ENCODE data around the gene CHST8.
"Not testable (repeated sequence)": the region's sequence is repeated elsewhere in the genome, so short reads cannot be mapped to it uniquely, and the experiment has no call there.

CHST8 gene

DNA sequence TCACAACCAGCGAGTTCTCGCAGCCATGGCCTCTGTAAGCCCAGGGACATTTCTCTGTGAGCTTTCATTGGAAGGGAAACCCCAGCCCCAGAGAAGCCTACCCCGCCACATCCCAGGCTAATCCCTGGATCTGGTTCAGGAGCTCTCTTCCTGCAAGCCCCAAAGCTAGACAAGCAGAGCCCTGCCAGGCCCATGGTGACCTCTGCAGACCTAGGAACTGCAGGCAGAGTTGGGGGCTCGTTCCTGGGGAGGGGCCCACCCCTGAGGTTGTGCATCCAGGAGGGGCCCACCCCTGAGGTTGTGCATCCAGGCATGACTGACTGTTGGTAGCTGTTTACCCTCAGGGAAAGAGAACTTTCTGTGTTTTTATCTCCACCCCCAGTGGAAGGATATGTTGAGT is 196.7 kb downstream of the CHST8 start:
- no peak for DNase-seq

DNA sequence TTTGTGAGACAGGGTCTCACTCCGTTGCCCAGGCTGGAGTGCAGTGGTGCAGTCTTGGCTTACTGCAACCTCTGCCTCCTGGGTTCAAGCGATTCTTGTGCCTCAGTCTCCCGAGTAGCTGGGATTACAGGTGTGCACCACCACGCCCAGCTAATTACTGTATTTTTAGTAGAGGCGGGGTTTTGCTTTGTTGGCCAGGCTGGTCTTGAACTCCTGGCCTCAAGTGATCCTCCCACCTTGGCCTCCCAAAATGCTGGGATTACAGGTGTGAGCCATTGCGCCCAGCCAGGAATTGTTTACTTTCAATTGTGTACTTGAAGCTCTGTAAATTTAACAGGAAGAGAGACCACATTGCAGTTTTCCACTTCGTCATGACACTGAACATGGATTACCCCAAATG is 197.3 kb downstream of the CHST8 start:
- not testable (repeated sequence) for DNase-seq

DNA sequence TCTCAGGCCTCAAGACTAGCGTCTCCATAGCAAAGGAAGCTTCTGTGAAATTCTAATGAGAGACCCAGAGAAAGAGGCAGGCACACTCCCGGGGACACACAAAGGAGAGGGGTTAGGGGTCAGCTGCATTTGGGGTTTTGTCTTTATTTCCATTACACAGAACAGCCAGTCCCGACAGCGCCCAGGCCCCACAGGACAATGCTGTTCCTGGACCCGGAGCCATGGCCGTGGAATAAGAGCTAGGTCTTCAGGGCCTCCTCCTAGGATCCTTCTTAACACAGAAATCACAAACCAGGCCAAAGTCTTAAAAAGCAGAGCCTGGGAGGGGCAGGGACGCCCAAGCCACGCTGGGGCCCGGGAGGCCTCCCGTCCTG is 197.7 kb downstream of the CHST8 start:
- DNase-seq, result no peak

DNA sequence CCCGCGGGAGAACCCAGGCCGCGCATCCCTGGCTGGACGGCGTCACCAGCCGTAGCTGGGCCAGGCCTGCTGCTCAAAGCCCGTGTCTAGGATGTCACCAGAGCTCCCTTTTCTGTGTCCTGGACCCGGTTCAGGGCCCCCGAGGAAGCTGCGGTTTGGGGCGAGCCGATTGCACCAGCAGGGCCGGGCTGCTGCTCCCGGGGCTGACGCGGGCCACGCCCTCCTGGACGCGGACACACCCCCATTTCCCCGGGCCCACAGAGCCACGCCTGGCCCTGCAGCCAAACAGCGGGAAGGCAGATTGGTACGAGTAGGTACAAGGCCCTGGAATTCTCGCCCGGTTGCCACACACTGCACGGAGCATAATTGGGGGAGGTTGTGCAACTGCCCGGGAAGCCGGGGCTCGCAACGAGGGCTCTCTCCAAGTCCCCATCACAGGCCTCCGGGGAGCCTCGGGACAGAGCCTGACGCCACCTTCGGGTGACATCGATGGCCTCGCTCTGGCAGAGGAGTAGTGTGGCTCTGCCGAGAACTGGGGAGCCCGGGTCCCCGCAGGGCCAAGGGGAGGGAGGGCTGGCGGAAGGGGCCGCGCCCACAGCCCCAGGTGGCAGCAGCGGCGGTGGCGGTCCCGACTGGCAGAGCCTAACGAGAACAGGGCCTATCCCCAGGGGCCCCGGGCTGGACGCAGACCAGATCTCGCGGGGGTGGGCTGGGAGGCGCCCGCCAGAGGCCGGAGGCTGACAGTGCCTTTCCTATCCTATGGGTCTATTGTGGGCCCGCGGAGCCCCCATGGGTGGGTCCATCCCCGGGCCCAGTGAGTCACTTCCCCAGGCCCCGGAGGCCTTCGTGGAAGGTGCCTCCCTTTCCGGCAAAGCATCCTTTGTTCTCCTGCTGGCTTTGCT is 198.4 kb downstream of the CHST8 start:
- DNase-seq, result no peak

DNA sequence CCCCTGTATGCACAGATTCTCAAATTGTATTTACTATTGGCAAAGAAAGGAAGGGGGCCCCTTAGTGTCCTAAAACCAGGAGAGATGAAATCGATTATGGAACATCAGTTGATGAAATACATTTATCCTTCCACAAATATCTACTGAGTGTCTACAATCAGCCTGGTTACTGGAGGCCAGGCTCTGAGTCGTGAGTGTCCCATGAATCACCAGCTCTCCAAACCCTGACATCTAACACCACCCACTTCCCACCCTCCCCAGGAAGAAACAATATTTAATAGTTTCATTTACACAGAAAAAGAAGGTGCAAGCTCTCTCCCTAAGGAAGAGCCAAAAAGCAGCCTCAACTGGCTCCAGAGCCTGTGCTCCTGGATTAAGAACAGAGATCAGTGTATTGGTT is 200.1 kb downstream of the CHST8 start:
- DNase-seq, result no peak

All from cortex of kidney (tissue), 1 donor.